Tibial nerve (tissue), 4 donors: ENCODE results near the gene LRRC25.

Experiments used
- CTCF ChIP-seq, 5 experiments: fragments of 200-600 bp in 3 of 5; fragments of 450-650 bp in 2 of 5; sonication (generic) in 3 of 5; IDR thresholded peaks; one replicate each; pipeline ENCODE4 v1.5.1; 2016 to 2019; ENCODE audit warnings: antibody characterized with exemption in 5 of 5, mild to moderate bottlenecking in 3 of 5, moderate library complexity in 2 of 5
- EP300 ChIP-seq, 2 donors: sonication (generic); formaldehyde crosslinking; IDR thresholded peaks; one replicate each; pipeline ENCODE4 v1.6.1; 2017; ENCODE audit warnings: antibody characterized with exemption in 2 of 2, mild to moderate bottlenecking in 1 of 2
- POLR2A ChIP-seq, 2 donors: fragments of 450-650 bp; IDR thresholded peaks; one replicate each; pipeline ENCODE4 v1.6.1; 2017; ENCODE audit warnings: antibody characterized with exemption in 2 of 2, mild to moderate bottlenecking in 2 of 2, moderate library complexity in 2 of 2

GRCh38 chr19:18345296-18345695 lies 52.1 kb downstream of the LRRC25 start:
- TF ChIP-seq CTCF (IDR thresholded peaks at IDR 0.05) (no peak), EP300 (IDR thresholded peaks at IDR 0.05) (no peak), POLR2A (IDR thresholded peaks at IDR 0.05) (no peak)
